GM18511 (cell line): ENCODE results near the gene PRB4.
"Not testable (repeated sequence)": the region's sequence is repeated elsewhere in the genome, so short reads cannot be mapped to it uniquely, and the experiment has no call there.

Experiments used
- ATAC-seq: cut with Tn5 transposase; IDR thresholded peaks from one replicate; pipeline ENCODE4 v1.9.1; 2021; ENCODE audit warnings: mild to moderate bottlenecking, moderate library complexity; ENCODE audit not compliant: unreplicated experiment

Gene PRB4

GRCh38 chr12:11310336-11310735, at the start of gene PRB4:
TSS of gene PRB4 (minus strand) at chr12:11310436. CDS start at chr12:11310398, 38 bp downstream.
- no peak for ATAC-seq

DNA sequence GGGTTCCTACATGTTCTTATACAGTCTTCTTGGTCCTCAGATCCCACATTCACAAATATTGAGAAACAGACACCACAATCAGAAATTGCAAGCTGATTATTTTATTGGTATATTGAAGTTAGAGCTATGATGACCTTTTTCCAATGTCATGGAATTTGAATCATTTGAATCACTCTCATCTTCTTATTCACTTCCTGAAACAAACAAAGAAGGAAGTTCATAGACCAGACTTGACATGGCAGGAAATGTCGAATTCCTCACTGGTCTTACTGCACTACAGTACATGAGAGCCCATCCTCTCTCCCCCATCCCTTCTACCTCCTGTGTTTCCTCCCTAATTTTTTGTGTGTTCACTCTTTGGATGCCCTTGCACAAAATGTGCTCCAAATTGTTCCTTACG, 41.5 kb upstream of the PRB4 start:
- ATAC-seq = not testable (repeated sequence)

DNA sequence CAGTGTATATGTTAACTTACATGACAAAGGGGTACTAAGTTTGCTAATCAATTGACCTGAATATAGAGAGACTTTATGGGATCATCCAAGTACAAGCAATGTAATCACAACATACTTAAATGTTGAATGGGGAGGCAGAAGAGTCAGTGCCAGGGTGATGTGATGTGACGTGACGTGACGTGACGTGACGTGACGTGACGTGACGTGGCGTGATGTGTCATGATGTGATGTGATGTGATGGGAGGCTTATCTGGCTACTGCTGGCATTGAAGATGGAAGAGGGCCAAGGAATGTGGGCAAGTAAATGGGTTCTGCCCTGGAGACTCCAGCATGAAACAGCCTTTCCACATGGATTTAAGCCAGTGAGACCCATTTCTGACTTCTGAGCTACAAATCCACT, 38.2 kb upstream of the PRB4 start:
- ATAC-seq = no peak

DNA sequence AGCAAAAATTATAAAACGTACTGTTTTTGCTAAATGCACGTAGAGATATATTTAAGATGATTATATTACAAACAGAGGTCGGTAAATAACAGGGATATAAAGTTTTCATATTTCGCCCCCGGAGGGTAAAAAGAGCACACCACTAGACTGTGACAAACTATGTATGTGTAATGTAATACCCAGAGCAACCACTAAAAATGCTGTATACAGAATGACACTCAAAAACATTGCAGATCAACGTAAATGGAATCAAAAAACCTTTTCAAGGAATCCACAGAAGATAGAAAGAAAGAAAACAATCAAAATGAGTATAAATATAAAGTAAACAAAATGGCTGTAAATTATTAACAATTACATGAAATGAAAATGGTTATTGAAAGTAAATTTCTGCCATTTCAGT, 37.6 kb upstream of the PRB4 start:
- ATAC-seq = no peak

DNA sequence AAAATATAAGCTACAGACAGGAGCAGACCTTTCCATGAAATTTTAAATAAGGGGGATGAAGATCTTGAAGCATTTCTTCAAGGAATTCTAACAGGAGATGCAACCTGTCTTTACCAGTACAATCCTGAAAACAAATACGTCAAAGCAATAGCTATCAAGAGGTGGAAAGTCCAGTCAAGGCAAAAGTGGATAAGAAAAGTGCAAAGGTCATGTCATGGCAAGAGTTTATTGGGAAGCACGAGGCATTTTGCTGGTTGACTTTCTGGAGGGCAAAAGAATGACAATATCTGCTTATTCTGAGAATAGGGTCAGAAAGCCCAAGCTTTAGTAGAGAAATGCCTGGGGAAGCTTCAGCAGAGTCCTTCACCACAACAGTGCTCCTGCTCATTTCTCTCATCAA, 34.3 kb upstream of the PRB4 start:
- no peak for ATAC-seq

- no peak for ATAC-seq
These were observed 14.2 kb upstream of the PRB4 start for GRCh38 chr12:11324426-11324825.

- ATAC-seq = no peak
These were observed 11.7 kb upstream of the PRB4 start for GRCh38 chr12:11321980-11322379.

DNA sequence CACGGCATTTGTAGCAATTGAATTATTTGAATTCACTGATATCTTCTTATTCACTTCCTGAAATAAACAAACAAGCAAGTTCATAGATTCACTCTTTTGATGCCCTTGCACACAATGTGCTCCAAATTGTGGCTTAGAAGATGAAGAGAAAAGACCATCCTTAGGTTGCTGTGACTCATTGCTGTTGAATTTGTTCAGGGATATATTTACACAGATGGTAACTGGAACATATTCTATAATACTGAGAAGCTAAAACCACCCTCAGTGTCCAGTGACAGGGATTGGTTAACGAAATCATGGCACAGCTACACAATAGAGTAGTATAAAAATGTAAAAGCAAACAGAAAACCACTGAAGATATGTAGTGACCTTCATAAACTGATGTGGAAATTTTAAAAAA, 3.1 kb downstream of the PRB4 start:
- no peak for ATAC-seq

GRCh38 chr12:11273449-11273848, 36.8 kb downstream of the PRB4 start:
- no peak for ATAC-seq

- no peak for ATAC-seq
These were observed 40.6 kb downstream of the PRB4 start, which contains the start of gene PRB3 for GRCh38 chr12:11269607-11270006. TSS of gene PRB3 (minus strand) at chr12:11269707. CDS start at chr12:11269669, 38 bp downstream.

- ATAC-seq = no peak
These were observed 45.7 kb downstream of the PRB4 start for GRCh38 chr12:11264501-11264900.
